K562 (cell line): ENCODE results near the gene COA6. TPM values are rescaled to one million over a fixed set of nuclear protein-coding genes. Genes with fewer than 3 reads are reported as not detected.
A peak's percentile ranks its signal among the peaks of the same experiment; 100 is the strongest.

ENCODE experiments used
- ATAC-seq: fragments of 200-7000 bp; cut with Tn5 transposase; 3 replicates; pipeline ENCODE4 v1.9.1; 2020; ENCODE audit warnings: moderate library complexity
- BruUV-seq: library from RNA; stranded (reverse); fragments of 400-500 nt; replicated peaks from 2 replicates; lab custom pipeline; 2021; lab: Mats Ljungman, UMichigan
- CTCF ChIA-PET: fragments of 300-600 bp; formaldehyde crosslinking; extraction: SDS; loops from one replicate; lab custom pipeline; 2021; ENCODE audit warnings: low intra/inter-chr PET ratio; lab: Yijun Ruan, JAX
- POLR2A ChIA-PET: fragments of 300-600, 350-650 bp; sonication (Branson Sonifier 250); formaldehyde crosslinking; extraction: SDS; loops from one replicate; lab custom pipeline; 2021; ENCODE audit warnings: antibody characterized with exemption, inconsistent platforms; lab: Yijun Ruan, JAX
- DNase-seq, 4 experiments: peaks; one replicate each; pipeline versions ENCODE4 v3.0.0 to v3.0.0-alpha.2; 2011 to 2018; ENCODE audit warnings: low spot score in 3 of 4, mixed read lengths in 3 of 4; ENCODE audit errors: extremely low read depth in 1 of 4
- FAIRE-seq: peaks from 2 replicates; lab custom pipeline; 2011; peaks lifted over from hg19 to GRCh38; lab: Jason Lieb, UNC
- H2AFZ ChIP-seq: 2 replicates; pipeline ENCODE4 v1.6.0; 2011; ENCODE audit warnings: low read depth, low read length, control low read depth, inconsistent platforms
- H3K27ac ChIP-seq: fragments of 200-600 bp; 3 replicates; pipeline ENCODE4 v1.8.0; 2011; ENCODE audit warnings: low read depth, mild to moderate bottlenecking, control low read depth, inconsistent platforms, low read length, moderate library complexity, mixed read lengths; ENCODE audit errors: extremely low read depth
- H3K27me3 ChIP-seq, 2 experiments: fragments of 300-600 bp in 1 of 2; 2 replicates in 1 of 2; 3 replicates in 1 of 2; pipeline versions ENCODE4 v1.6.0 to v1.8.0; 2011; ENCODE audit warnings: inconsistent platforms in 2 of 2, low read length in 2 of 2, mild to moderate bottlenecking in 1 of 2, mixed read lengths in 1 of 2, moderate library complexity in 1 of 2; ENCODE audit not compliant: control insufficient read depth in 2 of 2, insufficient read depth in 2 of 2
- H3K36me3 ChIP-seq: fragments of 300-600 bp; 3 replicates; pipeline ENCODE4 v1.8.0; 2011; ENCODE audit warnings: mild to moderate bottlenecking, low read length, inconsistent platforms; ENCODE audit not compliant: control insufficient read depth, insufficient read depth
- H3K4me1 ChIP-seq, 2 experiments: fragments of 200-600 bp in 1 of 2; replicated peaks in 1 of 2; 2 replicates in 1 of 2; 3 replicates in 1 of 2; pipeline versions ENCODE4 v1.5.1 to v1.8.0; 2011; ENCODE audit warnings: inconsistent platforms in 2 of 2, low read length in 2 of 2, mild to moderate bottlenecking in 1 of 2, mixed read lengths in 1 of 2, moderate library complexity in 1 of 2; ENCODE audit not compliant: control insufficient read depth in 2 of 2, insufficient read depth in 2 of 2
- H3K4me2 ChIP-seq: 2 replicates; pipeline ENCODE4 v1.6.1; 2011; ENCODE audit warnings: low read length, control low read depth, inconsistent platforms, mixed read lengths; ENCODE audit not compliant: insufficient read depth
- H3K4me3 ChIP-seq: fragments of 200-600 bp; sonication (generic), shearing (Covaris generic); 2 replicates; pipeline ENCODE4 v1.5.1; 2016; ENCODE audit warnings: control low read depth, inconsistent platforms
- H3K79me2 ChIP-seq: fragments of 200-600 bp; 3 replicates; pipeline ENCODE4 v1.8.0; 2011; ENCODE audit warnings: low read length, inconsistent platforms; ENCODE audit not compliant: control insufficient read depth, insufficient read depth
- H3K9ac ChIP-seq, 2 experiments: 2 replicates each; pipeline versions ENCODE4 v1.6.0 to v1.6.1; 2011; ENCODE audit warnings: low read depth in 2 of 2, low read length in 2 of 2, control low read depth in 1 of 2, inconsistent platforms in 1 of 2, mild to moderate bottlenecking in 1 of 2, mixed read lengths in 1 of 2; ENCODE audit not compliant: insufficient read depth in 1 of 2
- H3K9me1 ChIP-seq: one replicate; pipeline ENCODE4 v1.6.0; 2011; ENCODE audit warnings: inconsistent platforms, mild to moderate bottlenecking, low read length, moderate library complexity; ENCODE audit not compliant: control insufficient read depth, insufficient read depth
- H3K9me3 ChIP-seq: replicated peaks from 2 replicates; pipeline ENCODE4 v1.5.1; 2011; ENCODE audit warnings: low read depth, low read length, inconsistent platforms; ENCODE audit not compliant: control insufficient read depth, insufficient read depth
- H4K20me1 ChIP-seq: replicated peaks from 2 replicates; pipeline ENCODE4 v1.6.1; 2011; ENCODE audit warnings: low read length, inconsistent platforms, mixed read lengths; ENCODE audit not compliant: control insufficient read depth, insufficient read depth
- CXXC5 ChIP-seq: fragments of 250-450 bp; sonication (Bioruptor Pico); IDR thresholded peaks from 2 replicates; pipeline ENCODE4 v1.8.0; 2022; ENCODE audit warnings: inconsistent platforms, mild to moderate bottlenecking, moderate library complexity
- E2F3 ChIP-seq: fragments of 250-450 bp; sonication (Bioruptor Pico); IDR thresholded peaks from 2 replicates; pipeline ENCODE4 v1.4.0; 2020; ENCODE audit warnings: mild to moderate bottlenecking
- ZNF589 ChIP-seq: fragments of 200-800 bp; sonication (Bioruptor generic); IDR thresholded peaks from 2 replicates; pipeline ENCODE4 v1.6.1; 2016; ENCODE audit warnings: low read depth, missing genetic modification characterization, missing compliant biosample characterization
- WGBS: fragments of 100-300 bp; shearing (Covaris generic); methylation state at CpG from one replicate; pipeline ENCODE4 v1.1.6; 2016; ENCODE audit warnings: low coverage, mixed read lengths; ENCODE audit not compliant: insufficient coverage; ENCODE audit errors: missing lambda C conversion rate; 5-methylcytosine and 5-hydroxymethylcytosine counted together
- in situ Hi-C: fragments of 300-500 bp; cut with MboI; formaldehyde crosslinking; loops from 4 replicates; pipeline ENCODE4 v1.15.0; 2018; ENCODE audit warnings: inconsistent platforms, mixed read lengths
- intact Hi-C: fragments of 100-400 bp; cut with micrococcal nuclease; formaldehyde crosslinking; loops from 2 replicates; pipeline ENCODE4 v1.14.2; 2022
- polyA plus RNA-seq, 8 experiments: library from polyadenylated mRNA; depleted of rRNA in 4 of 8; stranded (reverse) in 5 of 8; unstranded in 3 of 8; fragments of >200 nt; fragmentation: Nextera tagmentation in 2 of 8; fragmentation: Illumina TruSeq in 1 of 8; extraction: Ambion mirVana in 2 of 8; extraction: Trizol in 1 of 8; gene quantifications; 2 replicates each; pipeline versions ENCODE4 v1.2.1 to v1.2.3, GENCODE V29; 2011 to 2014; ENCODE audit warnings: inconsistent platforms in 1 of 8, missing spikeins in 1 of 8
- total RNA-seq, 7 experiments: library from RNA; depleted of rRNA in 6 of 7; stranded (reverse); fragments of >200 nt in 6 of 7; fragmentation: Illumina TruSeq in 2 of 7; extraction: Trizol in 2 of 7; gene quantifications; 2 replicates each; pipeline versions ENCODE4 v1.2.1 to v1.2.3, GENCODE V29; 2011 to 2021; ENCODE audit warnings: low replicate concordance in 1 of 7
- TF ChIP-seq, protein P1 (sequence below): fragments of 450-650 bp; formaldehyde crosslinking; IDR thresholded peaks from 2 replicates; pipeline ENCODE4 v1.4.0; 2020; ENCODE audit warnings: mild to moderate bottlenecking, moderate library complexity
- TF ChIP-seq, protein P2 (sequence below): IDR thresholded peaks from 2 replicates; pipeline ENCODE4 v1.6.1; 2016; ENCODE audit warnings: missing genetic modification characterization, missing compliant biosample characterization
- TF ChIP-seq, protein P3 (sequence below), 2 experiments: fragments of 450-650 bp in 1 of 2; sonication (generic) in 1 of 2; formaldehyde crosslinking in 1 of 2; IDR thresholded peaks in 1 of 2; conservative IDR thresholded peaks in 1 of 2; 2 replicates each; pipeline versions ENCODE4 v1.6.1 to v1.8.1; 2016 to 2023; ENCODE audit warnings: mild to moderate bottlenecking in 2 of 2, moderate library complexity in 2 of 2, inconsistent platforms in 1 of 2, missing genetic modification reagents in 1 of 2
- TF ChIP-seq, protein P4 (sequence below), 2 experiments: fragments of 450-650 bp; IDR thresholded peaks; 2 replicates each; pipeline ENCODE4 v1.6.1; 2018; ENCODE audit warnings: mild to moderate bottlenecking in 2 of 2, low read depth in 1 of 2; ENCODE audit not compliant: partially characterized antibody in 2 of 2

The COA6 gene
- total and polyA plus RNA-seq, 9 of the 15 experiments (the other 6 are each of a cell fraction or from before 2014, with no cell fraction given) = 77.7 to 187 (median 134) TPM

DNA sequence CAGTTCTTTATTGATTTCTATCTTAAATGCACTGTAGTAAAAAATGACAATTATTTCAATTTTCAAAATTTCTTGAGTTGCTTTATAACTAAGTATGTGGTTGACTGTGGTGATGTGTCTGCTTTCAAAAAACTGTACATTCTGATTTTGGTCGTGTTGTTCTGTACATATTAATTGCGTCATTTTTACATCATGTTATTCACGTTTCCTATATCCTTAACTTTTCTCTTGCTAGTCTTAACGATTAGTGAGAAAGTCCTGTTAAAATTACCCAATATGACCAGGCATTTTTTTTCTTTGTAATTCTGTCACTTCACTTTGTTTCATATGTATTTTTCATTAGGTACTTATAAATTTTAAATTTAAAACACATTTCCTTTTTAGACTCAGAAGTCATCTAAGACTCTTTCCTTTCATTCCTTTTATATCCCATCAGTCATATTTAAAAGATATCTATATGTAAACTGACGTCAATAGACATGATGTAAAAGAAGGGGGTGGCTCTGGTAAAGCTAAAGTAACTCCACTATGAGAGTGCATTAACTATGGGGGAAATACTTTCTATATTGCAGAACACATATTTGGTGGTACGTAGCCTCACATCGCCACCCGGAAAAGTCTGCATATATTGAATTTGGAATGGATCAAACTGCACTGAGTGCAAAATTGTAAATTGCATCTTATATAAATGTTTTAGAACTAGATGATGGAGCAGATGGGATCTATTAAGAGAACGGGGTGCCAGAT is 1.1 kb upstream of the COA6 start:
- in situ Hi-C loops (no loop called here), intact Hi-C loops (loop anchor here (2.0 to 10.0 kb wide), 5 partner anchors 49 to 720 kb away; partner anchors contain the start of gene TARBP1)
- Histone ChIP-seq H3K9me3 (no peaks in the 10 kb centered on the region), H3K4me3 (peak overlapping the region; percentile 81), H2AFZ (no peak overlapping the region; the same call in 1 of the 2 replicates), H3K79me2 (peaks cover 51% of the 10 kb centered on the region), H3K4me2 (peak overlapping the region; percentile 84), H3K4me1 (peaks cover 5 to 38% of the 10 kb centered on the region in 2 experiments), H3K9me1 (no peaks in the 10 kb centered on the region), H3K27me3 (no peaks in the 10 kb centered on the region), H3K9ac (peak overlapping the region in 1 of 2 experiments; percentile 98; a peak in 3 of 4 replicates), H4K20me1 (no peaks in the 10 kb centered on the region), H3K27ac (peak overlapping the region; percentile 93), H3K36me3 (peaks cover 27% of the 10 kb centered on the region)
- no peak for FAIRE-seq
- no TSS peak for BruUV-seq
- ChIA-PET POLR2A (interaction anchor here (0.6 to 3.5 kb wide), 5 partner anchors 11 to 1329 kb away, joined by 3 to 27 read pairs (median 3); no protein-coding TSS in a partner anchor), CTCF (interaction anchor here (0.6 kb wide), 1 partner anchor 753 kb away, joined by 3 read pairs; no protein-coding TSS in a partner anchor)
- peak; percentile 20 for ATAC-seq
- 11% methylated on average over 9 of the region's 9 CpGs for WGBS
- peak in 1 of 4 experiments; percentile 21 for DNase-seq
- TF ChIP-seq E2F3 = no peak
- TF ChIP-seq, protein P1, sequence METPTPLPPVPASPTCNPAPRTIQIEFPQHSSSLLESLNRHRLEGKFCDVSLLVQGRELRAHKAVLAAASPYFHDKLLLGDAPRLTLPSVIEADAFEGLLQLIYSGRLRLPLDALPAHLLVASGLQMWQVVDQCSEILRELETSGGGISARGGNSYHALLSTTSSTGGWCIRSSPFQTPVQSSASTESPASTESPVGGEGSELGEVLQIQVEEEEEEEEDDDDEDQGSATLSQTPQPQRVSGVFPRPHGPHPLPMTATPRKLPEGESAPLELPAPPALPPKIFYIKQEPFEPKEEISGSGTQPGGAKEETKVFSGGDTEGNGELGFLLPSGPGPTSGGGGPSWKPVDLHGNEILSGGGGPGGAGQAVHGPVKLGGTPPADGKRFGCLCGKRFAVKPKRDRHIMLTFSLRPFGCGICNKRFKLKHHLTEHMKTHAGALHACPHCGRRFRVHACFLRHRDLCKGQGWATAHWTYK (CRISPR knock-in tag) = 0 out of 2 replicates have a peak, but pooled peaks have one; percentile 54
- TF ChIP-seq ZNF589 (CRISPR knock-in tag) = no peak
- TF ChIP-seq, protein P2, sequence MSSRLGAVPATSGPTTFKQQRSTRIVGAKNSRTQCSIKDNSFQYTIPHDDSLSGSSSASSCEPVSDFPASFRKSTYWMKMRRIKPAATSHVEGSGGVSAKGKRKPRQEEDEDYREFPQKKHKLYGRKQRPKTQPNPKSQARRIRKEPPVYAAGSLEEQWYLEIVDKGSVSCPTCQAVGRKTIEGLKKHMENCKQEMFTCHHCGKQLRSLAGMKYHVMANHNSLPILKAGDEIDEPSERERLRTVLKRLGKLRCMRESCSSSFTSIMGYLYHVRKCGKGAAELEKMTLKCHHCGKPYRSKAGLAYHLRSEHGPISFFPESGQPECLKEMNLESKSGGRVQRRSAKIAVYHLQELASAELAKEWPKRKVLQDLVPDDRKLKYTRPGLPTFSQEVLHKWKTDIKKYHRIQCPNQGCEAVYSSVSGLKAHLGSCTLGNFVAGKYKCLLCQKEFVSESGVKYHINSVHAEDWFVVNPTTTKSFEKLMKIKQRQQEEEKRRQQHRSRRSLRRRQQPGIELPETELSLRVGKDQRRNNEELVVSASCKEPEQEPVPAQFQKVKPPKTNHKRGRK = peak; percentile 7; the same call in 1 of the 2 replicates
- TF ChIP-seq, protein P3, sequence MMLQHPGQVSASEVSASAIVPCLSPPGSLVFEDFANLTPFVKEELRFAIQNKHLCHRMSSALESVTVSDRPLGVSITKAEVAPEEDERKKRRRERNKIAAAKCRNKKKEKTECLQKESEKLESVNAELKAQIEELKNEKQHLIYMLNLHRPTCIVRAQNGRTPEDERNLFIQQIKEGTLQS (IDR thresholded peaks at IDR 0.05) = peak; percentile 89
- TF ChIP-seq, protein P3 (CRISPR knock-in tag; conservative IDR thresholded peaks at IDR 0.05) = no peak
- TF ChIP-seq CXXC5 (CRISPR knock-in tag) = no peak
- TF ChIP-seq, protein P4, sequence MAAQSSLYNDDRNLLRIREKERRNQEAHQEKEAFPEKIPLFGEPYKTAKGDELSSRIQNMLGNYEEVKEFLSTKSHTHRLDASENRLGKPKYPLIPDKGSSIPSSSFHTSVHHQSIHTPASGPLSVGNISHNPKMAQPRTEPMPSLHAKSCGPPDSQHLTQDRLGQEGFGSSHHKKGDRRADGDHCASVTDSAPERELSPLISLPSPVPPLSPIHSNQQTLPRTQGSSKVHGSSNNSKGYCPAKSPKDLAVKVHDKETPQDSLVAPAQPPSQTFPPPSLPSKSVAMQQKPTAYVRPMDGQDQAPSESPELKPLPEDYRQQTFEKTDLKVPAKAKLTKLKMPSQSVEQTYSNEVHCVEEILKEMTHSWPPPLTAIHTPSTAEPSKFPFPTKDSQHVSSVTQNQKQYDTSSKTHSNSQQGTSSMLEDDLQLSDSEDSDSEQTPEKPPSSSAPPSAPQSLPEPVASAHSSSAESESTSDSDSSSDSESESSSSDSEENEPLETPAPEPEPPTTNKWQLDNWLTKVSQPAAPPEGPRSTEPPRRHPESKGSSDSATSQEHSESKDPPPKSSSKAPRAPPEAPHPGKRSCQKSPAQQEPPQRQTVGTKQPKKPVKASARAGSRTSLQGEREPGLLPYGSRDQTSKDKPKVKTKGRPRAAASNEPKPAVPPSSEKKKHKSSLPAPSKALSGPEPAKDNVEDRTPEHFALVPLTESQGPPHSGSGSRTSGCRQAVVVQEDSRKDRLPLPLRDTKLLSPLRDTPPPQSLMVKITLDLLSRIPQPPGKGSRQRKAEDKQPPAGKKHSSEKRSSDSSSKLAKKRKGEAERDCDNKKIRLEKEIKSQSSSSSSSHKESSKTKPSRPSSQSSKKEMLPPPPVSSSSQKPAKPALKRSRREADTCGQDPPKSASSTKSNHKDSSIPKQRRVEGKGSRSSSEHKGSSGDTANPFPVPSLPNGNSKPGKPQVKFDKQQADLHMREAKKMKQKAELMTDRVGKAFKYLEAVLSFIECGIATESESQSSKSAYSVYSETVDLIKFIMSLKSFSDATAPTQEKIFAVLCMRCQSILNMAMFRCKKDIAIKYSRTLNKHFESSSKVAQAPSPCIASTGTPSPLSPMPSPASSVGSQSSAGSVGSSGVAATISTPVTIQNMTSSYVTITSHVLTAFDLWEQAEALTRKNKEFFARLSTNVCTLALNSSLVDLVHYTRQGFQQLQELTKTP (IDR thresholded peaks at IDR 0.05; ENCODE audit: low read depth in 1 of 2, partially characterized antibody in 2 of 2) = peak in 1 of 2 experiments; percentile 12
